Esophagus squamous epithelium (tissue), 5 donors: ENCODE data around the gene CCRL2. TPM values are rescaled to one million over a fixed set of nuclear protein-coding genes. Genes with fewer than 3 reads are reported as not detected.

ENCODE experiments used
- DNase-seq: peaks from one replicate; lab custom pipeline; 2025; lab: John Stamatoyannopoulos, UW
- H3K27ac ChIP-seq, 4 donors: fragments of 200-600 bp; sonication (generic); one replicate each; pipeline ENCODE4 v1.5.1; 2016 to 2019; ENCODE audit warnings: mild to moderate bottlenecking in 1 of 4
- H3K27me3 ChIP-seq, 4 donors: fragments of 200-600 bp; sonication (generic); 1 replicate in 3 of 4; 2 replicates in 1 of 4; pipeline versions ENCODE4 v1.5.1 to v1.6.0; 2017 to 2021; ENCODE audit warnings: antibody characterized with exemption in 1 of 4
- H3K36me3 ChIP-seq, 3 donors: fragments of 200-600 bp; sonication (generic); one replicate each; pipeline ENCODE4 v1.5.1; 2016 to 2019
- H3K4me1 ChIP-seq, 3 donors: fragments of 200-600 bp; sonication (generic); one replicate each; pipeline ENCODE4 v1.5.1; 2017 to 2019
- H3K4me3 ChIP-seq, 4 donors: fragments of 200-600 bp; sonication (generic); 1 replicate in 3 of 4; 2 replicates in 1 of 4; pipeline ENCODE4 v1.5.1; 2016 to 2019; ENCODE audit warnings: mild to moderate bottlenecking in 2 of 4, moderate library complexity in 1 of 4
- H3K9me3 ChIP-seq, 3 donors: fragments of 200-600 bp; sonication (generic); one replicate each; pipeline ENCODE4 v1.5.1; 2016 to 2019
- POLR2A ChIP-seq, 4 donors: fragments of 450-650 bp; IDR thresholded peaks; one replicate each; pipeline ENCODE4 v1.6.1; 2017; ENCODE audit warnings: antibody characterized with exemption in 4 of 4, mild to moderate bottlenecking in 4 of 4, moderate library complexity in 3 of 4
- WGBS, 2 donors: methylation state at CpG; one replicate each; pipeline ENCODE4 v1.1.5; 2018; 5-methylcytosine and 5-hydroxymethylcytosine counted together
- intact Hi-C: fragments of 100-400 bp; cut with DNase I; formaldehyde crosslinking; loops from one replicate; pipeline ENCODE4 v1.15.0; 2022
- total RNA-seq, 4 donors: library from RNA; depleted of rRNA; stranded (reverse); fragments of >200 nt; gene quantifications; one replicate each; pipeline ENCODE4 v1.1.0, GENCODE V29; 2016
- TF ChIP-seq, protein P1 (sequence below), 6 experiments: fragments of 450-650 bp in 4 of 6; fragments of 200-600 bp in 2 of 6; sonication (generic) in 2 of 6; IDR thresholded peaks; one replicate each; pipeline ENCODE4 v1.5.1; 2016 to 2019; ENCODE audit warnings: antibody characterized with exemption in 6 of 6, mild to moderate bottlenecking in 4 of 6, moderate library complexity in 4 of 6
- donor health status: DM: yes; HTN: yes; CAD: no.

Gene CCRL2
- total RNA-seq, 4 donors from 2014 or later, result 0.48 to 1.5 (median 1.1) TPM; not detected in 1

DNA sequence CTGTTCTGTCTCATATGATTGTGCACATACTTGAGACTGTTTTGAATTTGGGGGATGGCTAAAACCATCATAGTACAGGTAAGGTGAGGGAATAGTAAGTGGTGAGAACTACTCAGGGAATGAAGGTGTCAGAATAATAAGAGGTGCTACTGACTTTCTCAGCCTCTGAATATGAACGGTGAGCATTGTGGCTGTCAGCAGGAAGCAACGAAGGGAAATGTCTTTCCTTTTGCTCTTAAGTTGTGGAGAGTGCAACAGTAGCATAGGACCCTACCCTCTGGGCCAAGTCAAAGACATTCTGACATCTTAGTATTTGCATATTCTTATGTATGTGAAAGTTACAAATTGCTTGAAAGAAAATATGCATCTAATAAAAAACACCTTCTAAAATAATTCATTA is 31.2 kb upstream of the CCRL2 start:
- peaks cover 0 to 23% (median 0%) of the 10 kb centered on the region in 4 donors for H3K27me3 ChIP-seq
- no peaks in the 10 kb centered on the region for H3K36me3 ChIP-seq
- WGBS, 2 donors, result 38 to 41% methylated on average over 2 of the region's 2 CpGs
- intact Hi-C loops, result loop anchor here (5.0 kb wide), 1 partner anchor 294 kb away; no protein-coding TSS in a partner anchor
- no peak overlapping the region for H3K27ac ChIP-seq
- H3K4me1 ChIP-seq, result peaks cover 0 to 18% (median 6%) of the 10 kb centered on the region in 3 donors
- no peak overlapping the region for H3K4me3 ChIP-seq
- H3K9me3 ChIP-seq, result no peaks in the 10 kb centered on the region
- DNase-seq, result no peak
- TF ChIP-seq, protein P1, sequence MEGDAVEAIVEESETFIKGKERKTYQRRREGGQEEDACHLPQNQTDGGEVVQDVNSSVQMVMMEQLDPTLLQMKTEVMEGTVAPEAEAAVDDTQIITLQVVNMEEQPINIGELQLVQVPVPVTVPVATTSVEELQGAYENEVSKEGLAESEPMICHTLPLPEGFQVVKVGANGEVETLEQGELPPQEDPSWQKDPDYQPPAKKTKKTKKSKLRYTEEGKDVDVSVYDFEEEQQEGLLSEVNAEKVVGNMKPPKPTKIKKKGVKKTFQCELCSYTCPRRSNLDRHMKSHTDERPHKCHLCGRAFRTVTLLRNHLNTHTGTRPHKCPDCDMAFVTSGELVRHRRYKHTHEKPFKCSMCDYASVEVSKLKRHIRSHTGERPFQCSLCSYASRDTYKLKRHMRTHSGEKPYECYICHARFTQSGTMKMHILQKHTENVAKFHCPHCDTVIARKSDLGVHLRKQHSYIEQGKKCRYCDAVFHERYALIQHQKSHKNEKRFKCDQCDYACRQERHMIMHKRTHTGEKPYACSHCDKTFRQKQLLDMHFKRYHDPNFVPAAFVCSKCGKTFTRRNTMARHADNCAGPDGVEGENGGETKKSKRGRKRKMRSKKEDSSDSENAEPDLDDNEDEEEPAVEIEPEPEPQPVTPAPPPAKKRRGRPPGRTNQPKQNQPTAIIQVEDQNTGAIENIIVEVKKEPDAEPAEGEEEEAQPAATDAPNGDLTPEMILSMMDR (IDR thresholded peaks at IDR 0.05), result no peak
- TF ChIP-seq POLR2A (IDR thresholded peaks at IDR 0.05), result no peak

DNA sequence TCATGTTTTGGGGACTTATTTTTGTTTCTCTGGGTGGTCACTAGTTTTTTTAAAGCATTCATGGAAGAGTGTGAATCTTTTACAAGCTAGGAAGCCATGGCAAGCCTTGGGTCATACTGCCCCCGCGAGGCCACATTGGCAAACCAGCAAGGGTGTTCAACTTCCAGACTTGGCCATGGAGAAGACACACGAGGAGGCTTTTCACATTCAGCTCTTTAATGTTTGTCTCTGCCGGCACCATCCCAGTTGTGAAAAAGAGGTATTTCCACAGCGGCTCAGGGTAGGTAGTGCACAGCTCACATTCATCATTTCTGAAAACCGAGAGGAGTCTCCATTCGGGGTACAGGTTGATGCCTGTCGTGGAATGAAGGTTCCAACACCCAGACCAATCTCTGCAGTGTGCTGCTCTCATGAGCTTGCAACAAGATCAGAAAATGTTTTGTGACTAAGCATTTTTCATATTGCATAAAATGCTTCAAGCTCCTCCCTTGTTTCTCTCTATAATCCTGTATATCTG is 28.6 kb upstream of the CCRL2 start:
- peaks cover 0 to 16% (median 0%) of the 10 kb centered on the region in 4 donors for H3K27me3 ChIP-seq
- no peak for DNase-seq
- no peaks in the 10 kb centered on the region for H3K36me3 ChIP-seq
- TF ChIP-seq, protein P1 (IDR thresholded peaks at IDR 0.05), result peak in 5 of 6 experiments; percentile 47 to 76 (median 59)
- TF ChIP-seq POLR2A (IDR thresholded peaks at IDR 0.05), result no peak
- H3K4me1 ChIP-seq, result peaks cover 2 to 38% (median 7%) of the 10 kb centered on the region in 3 donors
- no peak overlapping the region for H3K27ac ChIP-seq
- H3K9me3 ChIP-seq, result no peaks in the 10 kb centered on the region
- intact Hi-C loops, result loop anchor here (5.0 kb wide), 1 partner anchor 296 kb away; no protein-coding TSS in a partner anchor
- no peak overlapping the region for H3K4me3 ChIP-seq
- 16 to 31% methylated on average over 8 of the region's 8 CpGs for WGBS, 2 donors

DNA sequence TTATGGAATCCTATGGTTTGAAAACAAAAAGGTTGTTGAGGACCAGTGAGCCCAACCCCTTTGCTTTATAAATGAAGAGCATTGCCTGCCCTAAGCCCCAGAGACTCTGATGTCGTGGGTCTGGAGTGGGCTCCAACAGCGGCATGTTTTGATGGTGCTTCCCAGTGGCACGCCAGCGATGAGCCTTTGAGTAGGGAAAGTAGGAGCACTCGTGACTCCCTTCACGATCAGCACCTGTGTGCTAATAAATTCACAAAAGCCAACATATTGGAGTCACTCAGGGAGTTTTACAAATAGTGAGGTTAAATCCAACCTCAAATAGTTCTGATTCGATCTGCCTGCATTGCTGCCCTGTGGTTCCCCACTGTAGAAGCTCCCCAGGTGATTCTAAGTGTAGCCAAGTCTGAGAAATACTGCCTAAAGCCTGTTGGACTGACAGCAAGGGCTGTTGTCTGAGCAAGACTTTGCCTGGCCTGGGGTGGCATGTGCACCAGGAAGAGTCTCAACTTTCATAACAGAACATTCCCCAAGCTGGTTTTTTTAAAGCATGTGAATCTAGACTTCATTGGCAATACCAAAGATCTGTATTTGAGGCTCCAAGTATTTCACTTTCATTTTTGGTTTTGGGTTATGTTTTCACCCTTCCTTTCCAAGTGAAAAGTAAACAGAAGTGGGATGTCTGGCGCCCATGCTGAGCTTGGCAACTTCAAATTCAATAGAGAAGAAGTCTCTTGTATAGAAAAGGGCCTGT is 26.4 kb upstream of the CCRL2 start:
- H3K36me3 ChIP-seq, result no peaks in the 10 kb centered on the region
- DNase-seq, result no peak
- H3K27ac ChIP-seq, result peak overlapping the region; percentile 9 to 54 (median 40)
- WGBS, 2 donors, result 50 to 58% methylated on average over 7 to 8 of the region's 8 CpGs
- intact Hi-C loops, result no loop called here
- H3K9me3 ChIP-seq, result no peaks in the 10 kb centered on the region
- no peak for TF ChIP-seq POLR2A (IDR thresholded peaks at IDR 0.05)
- TF ChIP-seq, protein P1 (IDR thresholded peaks at IDR 0.05), result no peak
- H3K4me3 ChIP-seq, result no peak overlapping the region
- H3K4me1 ChIP-seq, result peaks cover 6 to 44% (median 7%) of the 10 kb centered on the region in 3 donors
- H3K27me3 ChIP-seq, result no peaks in the 10 kb centered on the region

DNA sequence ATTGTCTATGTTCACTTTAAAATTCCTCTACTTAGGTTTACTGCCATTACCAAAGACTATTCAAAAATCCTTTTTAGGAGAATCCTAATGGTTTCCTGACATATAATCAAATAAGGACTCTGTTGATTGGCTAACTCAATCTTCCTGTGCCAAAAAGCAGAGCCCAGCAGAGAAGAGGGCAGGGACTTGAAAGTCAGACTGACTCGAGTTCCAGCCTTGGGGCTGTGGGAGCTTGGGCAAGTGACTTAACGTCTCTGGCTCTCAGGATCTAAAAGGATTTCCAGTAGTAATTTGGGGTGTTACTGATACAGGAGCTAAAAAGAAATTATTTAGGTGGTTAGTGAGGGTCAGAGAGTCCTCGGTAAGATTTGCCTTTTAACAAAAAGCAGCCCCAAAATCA is 25.4 kb upstream of the CCRL2 start:
- no peak for DNase-seq
- H3K36me3 ChIP-seq, result no peaks in the 10 kb centered on the region
- H3K9me3 ChIP-seq, result no peaks in the 10 kb centered on the region
- 37 to 47% methylated on average over 3 of the region's 3 CpGs for WGBS, 2 donors
- no peak for TF ChIP-seq POLR2A (IDR thresholded peaks at IDR 0.05)
- TF ChIP-seq, protein P1 (IDR thresholded peaks at IDR 0.05), result no peak
- no peak overlapping the region for H3K4me3 ChIP-seq
- no peaks in the 10 kb centered on the region for H3K27me3 ChIP-seq
- peaks cover 7 to 54% (median 10%) of the 10 kb centered on the region in 3 donors for H3K4me1 ChIP-seq
- H3K27ac ChIP-seq, result no peak overlapping the region
- intact Hi-C loops, result no loop called here
